GM19438 (cell line): ENCODE results near the gene NUDT5.

Experiments used
- ATAC-seq: cut with Tn5 transposase; IDR thresholded peaks from one replicate; pipeline ENCODE4 v1.9.1; 2021; ENCODE audit warnings: low read depth; ENCODE audit not compliant: unreplicated experiment

Gene NUDT5

GRCh38 chr10:12165999-12166775, 29.5 kb downstream of the NUDT5 start:
- ATAC-seq, result no peak

GRCh38 chr10:12165036-12165435, 30.7 kb downstream of the NUDT5 start:
- no peak for ATAC-seq

GRCh38 chr10:12164085-12164484, 31.6 kb downstream of the NUDT5 start:
- no peak for ATAC-seq

- no peak for ATAC-seq
Measured at GRCh38 chr10:12162927-12163326, 32.8 kb downstream of the NUDT5 start.

GRCh38 chr10:12160664-12161063, 35.0 kb downstream of the NUDT5 start:
- no peak for ATAC-seq

- ATAC-seq, result no peak
Measured at GRCh38 chr10:12158111-12158510, 37.6 kb downstream of the NUDT5 start.

- ATAC-seq, result no peak
Measured at GRCh38 chr10:12156367-12157123, 39.1 kb downstream of the NUDT5 start.

GRCh38 chr10:12154516-12154915, 41.2 kb downstream of the NUDT5 start:
- ATAC-seq, result no peak

- no peak for ATAC-seq
Measured at GRCh38 chr10:12150163-12150562, 45.5 kb downstream of the NUDT5 start.

GRCh38 chr10:12144538-12144937, 51.2 kb downstream of the NUDT5 start:
- no peak for ATAC-seq

GRCh38 chr10:12140038-12140437, 55.7 kb downstream of the NUDT5 start:
- ATAC-seq, result no peak

- ATAC-seq, result no peak
Measured at GRCh38 chr10:12135631-12136030, 60.1 kb downstream of the NUDT5 start.

GRCh38 chr10:12130237-12130872, 65.3 kb downstream of the NUDT5 start:
- ATAC-seq, result peak; percentile 46

GRCh38 chr10:12129222-12130111, 66.2 kb downstream of the NUDT5 start, which contains the start of gene SEC61A2:
TSS of gene SEC61A2 (plus strand) at chr10:12129677. CDS start at chr10:12129788, 111 bp downstream.
- ATAC-seq, result peak; percentile 87

- ATAC-seq, result no peak
Measured at GRCh38 chr10:12121673-12122072, 74.0 kb downstream of the NUDT5 start.
